ENCODE results near the gene MASP1.

DNA sequence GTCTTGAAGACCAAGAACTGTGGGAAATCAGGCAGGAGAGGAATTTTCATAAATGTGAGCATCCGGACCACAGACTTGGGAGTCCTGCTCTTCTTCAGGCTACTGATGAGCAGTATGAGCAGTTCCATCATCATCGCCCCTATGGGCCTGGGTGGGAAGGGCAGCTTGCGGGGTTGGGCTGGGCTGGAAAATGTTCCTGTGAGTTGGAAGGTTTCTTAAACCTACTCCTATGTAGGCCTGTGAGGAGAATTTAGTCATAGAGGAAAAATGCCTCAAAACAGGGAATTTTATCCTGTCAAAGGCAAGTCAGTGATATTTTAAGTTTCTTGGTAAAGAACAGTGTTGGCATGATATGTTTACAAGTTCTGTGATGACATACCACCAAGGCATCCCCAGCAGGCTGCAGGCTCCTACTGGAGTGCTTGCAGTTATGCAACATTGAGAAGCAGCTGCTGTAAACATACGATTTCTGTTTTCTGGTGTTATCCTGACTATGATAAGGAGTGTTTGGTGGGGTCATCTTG, 10.3 kb downstream of the MASP1 start:
- TF ChIP-seq GATA2 (IDR thresholded peaks at IDR 0.05; ENCODE audit: low read depth, low read length), result no peak
- no peak for TF ChIP-seq GATA3 (IDR thresholded peaks at IDR 0.05; ENCODE audit: low read depth, low read length)

Data from SH-SY5Y (cell line).